ENCODE results near the gene DPP3. TPM values are rescaled to one million over a fixed set of nuclear protein-coding genes. Genes with fewer than 3 reads are reported as not detected.

Gene DPP3
- polyA plus RNA-seq, 3 donors: 22.4 to 37.0 (median 26.7) TPM

DNA sequence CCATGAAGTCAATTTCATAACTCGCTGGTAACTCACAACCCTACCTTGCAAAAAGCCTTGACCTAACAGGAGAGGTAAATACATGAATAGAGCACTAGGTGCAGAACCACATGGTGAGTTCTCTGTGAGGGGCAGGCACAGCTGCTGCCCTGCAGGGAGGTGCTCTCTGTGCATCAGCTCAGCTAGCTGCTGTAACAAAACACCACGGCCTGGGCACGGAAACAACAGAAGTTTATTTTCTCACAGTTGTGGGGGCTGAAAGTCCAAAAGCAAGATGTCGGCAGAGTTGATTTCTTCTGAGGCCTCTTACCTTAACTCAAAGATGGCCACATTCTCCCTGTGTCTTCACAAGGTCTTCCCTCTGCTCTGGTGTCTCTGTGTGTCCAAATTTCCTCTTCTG, 28.6 kb upstream of the DPP3 start:
- H3K27me3 ChIP-seq (ENCODE audit: control insufficient read depth in 2 of 2, insufficient read depth in 2 of 2, low read length in 2 of 2): peaks cover 0 to 7% of the 10 kb centered on the region in 2 donors
- intact Hi-C loops (cut with micrococcal nuclease): no loop called here
- TF ChIP-seq, protein P1, sequence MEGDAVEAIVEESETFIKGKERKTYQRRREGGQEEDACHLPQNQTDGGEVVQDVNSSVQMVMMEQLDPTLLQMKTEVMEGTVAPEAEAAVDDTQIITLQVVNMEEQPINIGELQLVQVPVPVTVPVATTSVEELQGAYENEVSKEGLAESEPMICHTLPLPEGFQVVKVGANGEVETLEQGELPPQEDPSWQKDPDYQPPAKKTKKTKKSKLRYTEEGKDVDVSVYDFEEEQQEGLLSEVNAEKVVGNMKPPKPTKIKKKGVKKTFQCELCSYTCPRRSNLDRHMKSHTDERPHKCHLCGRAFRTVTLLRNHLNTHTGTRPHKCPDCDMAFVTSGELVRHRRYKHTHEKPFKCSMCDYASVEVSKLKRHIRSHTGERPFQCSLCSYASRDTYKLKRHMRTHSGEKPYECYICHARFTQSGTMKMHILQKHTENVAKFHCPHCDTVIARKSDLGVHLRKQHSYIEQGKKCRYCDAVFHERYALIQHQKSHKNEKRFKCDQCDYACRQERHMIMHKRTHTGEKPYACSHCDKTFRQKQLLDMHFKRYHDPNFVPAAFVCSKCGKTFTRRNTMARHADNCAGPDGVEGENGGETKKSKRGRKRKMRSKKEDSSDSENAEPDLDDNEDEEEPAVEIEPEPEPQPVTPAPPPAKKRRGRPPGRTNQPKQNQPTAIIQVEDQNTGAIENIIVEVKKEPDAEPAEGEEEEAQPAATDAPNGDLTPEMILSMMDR (IDR thresholded peaks at IDR 0.05): no peak
- Mint-ChIP-seq H3K9me3 (peaks cover 0 to 5% (median 0%) of the 10 kb centered on the region in 7 donors), H3K27ac (no peak overlapping the region), H3K36me3 (peaks cover 0 to 3% of the 10 kb centered on the region in 2 donors), H3K27me3 (ENCODE audit: low read depth in 3 of 3) (peaks cover 11 to 19% (median 18%) of the 10 kb centered on the region in 3 donors), H3K4me3 (no peak overlapping the region), H3K4me1 (peaks cover 28% of the 10 kb centered on the region)
- H3K79me2 ChIP-seq (ENCODE audit: insufficient read depth, low read length): no peaks in the 10 kb centered on the region
- H3K4me3 ChIP-seq (replicated peaks in 1 of 3; ENCODE audit: low read depth in 2 of 3, low read length in 3 of 3): no peak overlapping the region
- H3K4me2 ChIP-seq (replicated peaks; ENCODE audit: extremely low read depth, low read length, poor library complexity, severe bottlenecking): no peak overlapping the region
- H3K9me3 ChIP-seq (replicated peaks in 1 of 2; ENCODE audit: control insufficient read depth in 1 of 2, insufficient read depth in 1 of 2, low read length in 2 of 2): no peaks in the 10 kb centered on the region
- WGBS (ENCODE audit: insufficient coverage): 100% methylated on average over 1 of the region's 4 CpGs
- no peak for DNase-seq
- H3K36me3 ChIP-seq (replicated peaks in 1 of 2; ENCODE audit: control insufficient read depth in 1 of 2, insufficient read depth in 2 of 2, low read length in 2 of 2): no peaks in the 10 kb centered on the region
- no peak overlapping the region for H2AFZ ChIP-seq (ENCODE audit: insufficient read depth, low read depth, low read length, poor library complexity, severe bottlenecking)
- no peak overlapping the region for H3K9ac ChIP-seq (ENCODE audit: insufficient read depth, low read length, poor library complexity, severe bottlenecking)
- no peaks in the 10 kb centered on the region for H4K20me1 ChIP-seq (ENCODE audit: insufficient read depth, low read length)
- no peak overlapping the region for H3K27ac ChIP-seq (ENCODE audit: low read depth in 1 of 2, low read length in 2 of 2)
- H3K4me1 ChIP-seq (ENCODE audit: control insufficient read depth in 1 of 2, insufficient read depth in 2 of 2, low read length in 2 of 2): peaks cover 24 to 28% of the 10 kb centered on the region in 2 donors

DNA sequence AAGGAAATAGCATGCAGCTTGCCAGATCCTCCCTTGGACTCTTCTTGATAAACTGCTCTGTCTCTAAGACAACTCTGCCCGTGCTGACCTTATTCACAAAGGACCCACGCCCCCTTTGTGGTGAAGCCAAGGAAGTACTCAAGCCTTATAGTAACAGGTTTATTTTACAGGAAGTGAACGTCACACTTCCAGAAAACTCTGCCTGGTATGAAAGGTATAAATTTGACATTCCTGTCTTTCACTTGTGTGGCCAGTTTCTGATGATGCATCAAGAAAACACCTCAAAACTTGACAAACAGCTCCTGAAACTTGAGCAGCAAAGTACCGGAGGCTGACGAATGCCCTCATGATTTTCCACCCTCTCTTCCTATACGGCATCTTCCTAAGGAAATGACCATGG, 26.0 kb upstream of the DPP3 start:
- WGBS (ENCODE audit: insufficient coverage): no CpG with 5 or more reads among the region's 6 CpGs
- H3K4me2 ChIP-seq (replicated peaks; ENCODE audit: extremely low read depth, low read length, poor library complexity, severe bottlenecking): no peak overlapping the region
- no peak for DNase-seq
- intact Hi-C loops (cut with micrococcal nuclease): no loop called here
- no peak overlapping the region for H3K27ac ChIP-seq (ENCODE audit: low read depth in 1 of 2, low read length in 2 of 2)
- peaks cover 35% of the 10 kb centered on the region for H3K4me1 Mint-ChIP-seq
- no peak overlapping the region for H3K9ac ChIP-seq (ENCODE audit: insufficient read depth, low read length, poor library complexity, severe bottlenecking)
- no peak overlapping the region for H3K27ac Mint-ChIP-seq
- peaks cover 11 to 18% (median 16%) of the 10 kb centered on the region in 3 donors for H3K27me3 Mint-ChIP-seq (ENCODE audit: low read depth in 3 of 3)
- TF ChIP-seq, protein P1 (IDR thresholded peaks at IDR 0.05): no peak
- no peaks in the 10 kb centered on the region for H3K36me3 ChIP-seq (replicated peaks in 1 of 2; ENCODE audit: control insufficient read depth in 1 of 2, insufficient read depth in 2 of 2, low read length in 2 of 2)
- H3K9me3 Mint-ChIP-seq: peaks cover 0 to 5% (median 0%) of the 10 kb centered on the region in 7 donors
- H3K4me3 Mint-ChIP-seq: no peak overlapping the region
- H3K27me3 ChIP-seq (ENCODE audit: control insufficient read depth in 2 of 2, insufficient read depth in 2 of 2, low read length in 2 of 2): peaks cover 0 to 7% of the 10 kb centered on the region in 2 donors
- H3K4me3 ChIP-seq (replicated peaks in 1 of 3; ENCODE audit: low read depth in 2 of 3, low read length in 3 of 3): no peak overlapping the region
- H3K4me1 ChIP-seq (ENCODE audit: control insufficient read depth in 1 of 2, insufficient read depth in 2 of 2, low read length in 2 of 2): peaks cover 36 to 37% of the 10 kb centered on the region in 2 donors
- H3K79me2 ChIP-seq (ENCODE audit: insufficient read depth, low read length): no peaks in the 10 kb centered on the region
- no peaks in the 10 kb centered on the region for H4K20me1 ChIP-seq (ENCODE audit: insufficient read depth, low read length)
- H3K36me3 Mint-ChIP-seq: peaks cover 0 to 3% of the 10 kb centered on the region in 2 donors
- no peak overlapping the region for H2AFZ ChIP-seq (ENCODE audit: insufficient read depth, low read depth, low read length, poor library complexity, severe bottlenecking)
- H3K9me3 ChIP-seq (replicated peaks in 1 of 2; ENCODE audit: control insufficient read depth in 1 of 2, insufficient read depth in 1 of 2, low read length in 2 of 2): no peaks in the 10 kb centered on the region

Data from CD14-positive monocyte (primary cell).